Keratinocyte (primary cell): Measurements from ENCODE around the gene SHPK. TPM values are rescaled to one million over a fixed set of nuclear protein-coding genes. Genes with fewer than 3 reads are reported as not detected.

ENCODE experiments used
- DNase-seq: peaks from one replicate; pipeline ENCODE4 v3.0.0-alpha.2; 2011; ENCODE audit warnings: low read depth, missing footprints, low spot score
- FAIRE-seq: peaks from 2 replicates; lab custom pipeline; 2011; peaks lifted over from hg19 to GRCh38; lab: Jason Lieb, UNC
- H2AFZ ChIP-seq: 2 replicates; pipeline ENCODE4 v1.6.0; 2012; ENCODE audit warnings: low read length, control low read depth, inconsistent platforms; ENCODE audit not compliant: control insufficient read depth
- H3K27ac ChIP-seq: 2 replicates; pipeline ENCODE4 v1.5.1; 2011; ENCODE audit warnings: low read length; ENCODE audit not compliant: control insufficient read depth, insufficient read depth
- H3K27me3 ChIP-seq: 3 replicates; pipeline ENCODE4 v1.6.0; 2011; ENCODE audit warnings: low read length; ENCODE audit not compliant: control insufficient read depth, insufficient read depth; ENCODE audit errors: extremely low read depth
- H3K36me3 ChIP-seq, 2 experiments: 2 replicates in 1 of 2; 3 replicates in 1 of 2; pipeline ENCODE4 v1.5.1; 2011; ENCODE audit warnings: low read length in 2 of 2, mild to moderate bottlenecking in 1 of 2; ENCODE audit not compliant: control insufficient read depth in 2 of 2, insufficient read depth in 2 of 2; ENCODE audit errors: extremely low read depth in 1 of 2
- H3K4me1 ChIP-seq: 3 replicates; pipeline ENCODE4 v1.5.1; 2011; ENCODE audit warnings: low read length; ENCODE audit not compliant: control insufficient read depth, insufficient read depth; ENCODE audit errors: extremely low read depth
- H3K4me2 ChIP-seq: 3 replicates; pipeline ENCODE4 v1.6.0; 2011; ENCODE audit warnings: low read depth, low read length; ENCODE audit not compliant: control insufficient read depth, insufficient read depth; ENCODE audit errors: extremely low read depth
- H3K4me3 ChIP-seq, 3 experiments: fragments of 200-600 bp in 1 of 3; sonication (generic) in 1 of 3; 2 replicates in 2 of 3; 3 replicates in 1 of 3; pipeline ENCODE4 v1.5.1; 2011 to 2016; ENCODE audit warnings: low read length in 3 of 3, mild to moderate bottlenecking in 3 of 3, control low read depth in 2 of 3, inconsistent platforms in 1 of 3, low read depth in 1 of 3, mixed read lengths in 1 of 3, mixed run types in 1 of 3, moderate library complexity in 1 of 3; ENCODE audit not compliant: control insufficient read depth in 2 of 3, insufficient read depth in 2 of 3; ENCODE audit errors: extremely low read depth in 1 of 3
- H3K79me2 ChIP-seq: 2 replicates; pipeline ENCODE4 v1.6.0; 2012; ENCODE audit warnings: low read length; ENCODE audit not compliant: control insufficient read depth, insufficient read depth
- H3K9ac ChIP-seq: 3 replicates; pipeline ENCODE4 v1.6.0; 2011; ENCODE audit warnings: low read length; ENCODE audit not compliant: control insufficient read depth, insufficient read depth; ENCODE audit errors: extremely low read depth
- H3K9me1 ChIP-seq: 3 replicates; pipeline ENCODE4 v1.6.0; 2011; ENCODE audit warnings: low read length; ENCODE audit not compliant: control insufficient read depth, insufficient read depth; ENCODE audit errors: extremely low read depth
- H3K9me3 ChIP-seq: 2 replicates; pipeline ENCODE4 v1.5.1; 2012; ENCODE audit warnings: low read depth, low read length; ENCODE audit not compliant: control insufficient read depth
- H4K20me1 ChIP-seq: 3 replicates; pipeline ENCODE4 v1.6.0; 2011; ENCODE audit warnings: low read length; ENCODE audit not compliant: control insufficient read depth, insufficient read depth; ENCODE audit errors: extremely low read depth
- EZH2 ChIP-seq: IDR thresholded peaks from one replicate; pipeline ENCODE4 v1.6.1; 2012; ENCODE audit warnings: inconsistent platforms, mild to moderate bottlenecking, low read length, moderate library complexity
- dilution Hi-C: fragments of 300-500 bp; cut with MboI; formaldehyde crosslinking; loops from one replicate; pipeline ENCODE4 v1.7.0; 2020; ENCODE audit warnings: low sequenced_read_pairs; ENCODE audit not compliant: extremely low pct_ligation_motif_present
- polyA plus RNA-seq, 5 experiments: library from polyadenylated mRNA; depleted of rRNA in 3 of 5; stranded (reverse) in 3 of 5; stranded (forward) in 1 of 5; unstranded in 1 of 5; fragments of >200 nt; gene quantifications; 1 replicate in 1 of 5; 2 replicates in 3 of 5; 3 replicates in 1 of 5; pipeline versions ENCODE4 v1.2.1 to v1.2.3, GENCODE V29; 2011 to 2012; ENCODE audit warnings: missing spikeins in 2 of 5, low read depth in 1 of 5, low replicate concordance in 1 of 5
- TF ChIP-seq, protein P1 (sequence below), 3 experiments: IDR thresholded peaks in 1 of 3; conservative IDR thresholded peaks in 1 of 3; optimal IDR thresholded peaks in 1 of 3; 2 replicates in 2 of 3; 3 replicates in 1 of 3; pipeline versions ENCODE3 to v1.5.1; 2011; ENCODE audit warnings: low read length in 3 of 3, mild to moderate bottlenecking in 3 of 3, moderate library complexity in 2 of 3, control low read depth in 1 of 3, inconsistent platforms in 1 of 3; ENCODE audit not compliant: insufficient read depth in 2 of 3; ENCODE audit errors: extremely low read depth in 1 of 3

Gene SHPK
- polyA plus RNA-seq, 1 donor (not counting 4 experiments of a cell fraction or from before 2014, with no cell fraction given), result 9.2 TPM

DNA sequence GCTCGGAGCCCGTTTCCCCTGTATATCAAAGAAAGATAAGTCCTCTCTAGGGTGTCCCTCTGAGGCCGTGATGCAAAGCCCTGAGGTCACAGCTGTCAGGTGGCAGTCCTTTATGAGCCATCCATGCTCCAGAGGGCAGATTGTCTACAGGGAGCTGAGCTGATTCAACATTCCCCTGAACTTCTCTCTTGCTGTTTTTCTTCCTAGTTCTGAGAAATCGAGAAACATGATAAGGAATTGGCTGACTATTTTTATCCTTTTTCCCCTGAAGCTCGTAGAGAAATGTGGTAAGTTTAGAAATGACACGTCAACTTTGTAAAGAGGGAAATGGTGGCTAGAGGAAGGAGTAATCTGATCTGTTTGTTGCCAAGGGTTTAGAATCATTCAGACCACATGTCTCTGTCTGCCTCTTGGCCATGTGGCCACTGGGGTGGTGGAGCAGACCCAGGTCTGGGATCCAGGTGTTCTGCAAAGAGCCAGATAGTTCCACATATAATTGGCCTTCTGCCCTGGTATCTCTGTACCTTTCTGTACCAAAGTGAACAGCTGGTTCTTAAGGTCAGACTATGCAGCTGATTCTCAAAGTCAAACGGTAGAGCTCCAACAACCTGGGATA is 4.0 kb upstream of the SHPK start:
- peaks cover 4 to 10% of the 10 kb centered on the region in 2 experiments for H3K36me3 ChIP-seq
- FAIRE-seq (peak; percentile 67), DNase-seq (no peak)
- no peak overlapping the region for H3K27ac ChIP-seq
- no peaks in the 10 kb centered on the region for H3K27me3 ChIP-seq
- peaks cover 2% of the 10 kb centered on the region for H3K9me1 ChIP-seq
- H3K9me3 ChIP-seq, result no peaks in the 10 kb centered on the region
- TF ChIP-seq, protein P1, sequence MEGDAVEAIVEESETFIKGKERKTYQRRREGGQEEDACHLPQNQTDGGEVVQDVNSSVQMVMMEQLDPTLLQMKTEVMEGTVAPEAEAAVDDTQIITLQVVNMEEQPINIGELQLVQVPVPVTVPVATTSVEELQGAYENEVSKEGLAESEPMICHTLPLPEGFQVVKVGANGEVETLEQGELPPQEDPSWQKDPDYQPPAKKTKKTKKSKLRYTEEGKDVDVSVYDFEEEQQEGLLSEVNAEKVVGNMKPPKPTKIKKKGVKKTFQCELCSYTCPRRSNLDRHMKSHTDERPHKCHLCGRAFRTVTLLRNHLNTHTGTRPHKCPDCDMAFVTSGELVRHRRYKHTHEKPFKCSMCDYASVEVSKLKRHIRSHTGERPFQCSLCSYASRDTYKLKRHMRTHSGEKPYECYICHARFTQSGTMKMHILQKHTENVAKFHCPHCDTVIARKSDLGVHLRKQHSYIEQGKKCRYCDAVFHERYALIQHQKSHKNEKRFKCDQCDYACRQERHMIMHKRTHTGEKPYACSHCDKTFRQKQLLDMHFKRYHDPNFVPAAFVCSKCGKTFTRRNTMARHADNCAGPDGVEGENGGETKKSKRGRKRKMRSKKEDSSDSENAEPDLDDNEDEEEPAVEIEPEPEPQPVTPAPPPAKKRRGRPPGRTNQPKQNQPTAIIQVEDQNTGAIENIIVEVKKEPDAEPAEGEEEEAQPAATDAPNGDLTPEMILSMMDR (optimal IDR thresholded peaks at IDR 0.05 in 1 of 3, IDR thresholded peaks at IDR 0.05 in 1 of 3, conservative IDR thresholded peaks at IDR 0.05 in 1 of 3; ENCODE audit: extremely low read depth in 1 of 3, insufficient read depth in 2 of 3, low read length in 3 of 3), result no peak
- TF ChIP-seq EZH2, result no peak
- H3K4me2 ChIP-seq, result no peak overlapping the region
- no peak overlapping the region for H3K9ac ChIP-seq
- dilution Hi-C loops, result no loop called here
- peaks cover 5% of the 10 kb centered on the region for H3K4me1 ChIP-seq
- peaks cover 9% of the 10 kb centered on the region for H3K79me2 ChIP-seq
- H2AFZ ChIP-seq, result no peak overlapping the region
- H4K20me1 ChIP-seq, result no peaks in the 10 kb centered on the region
- no peak overlapping the region for H3K4me3 ChIP-seq

DNA sequence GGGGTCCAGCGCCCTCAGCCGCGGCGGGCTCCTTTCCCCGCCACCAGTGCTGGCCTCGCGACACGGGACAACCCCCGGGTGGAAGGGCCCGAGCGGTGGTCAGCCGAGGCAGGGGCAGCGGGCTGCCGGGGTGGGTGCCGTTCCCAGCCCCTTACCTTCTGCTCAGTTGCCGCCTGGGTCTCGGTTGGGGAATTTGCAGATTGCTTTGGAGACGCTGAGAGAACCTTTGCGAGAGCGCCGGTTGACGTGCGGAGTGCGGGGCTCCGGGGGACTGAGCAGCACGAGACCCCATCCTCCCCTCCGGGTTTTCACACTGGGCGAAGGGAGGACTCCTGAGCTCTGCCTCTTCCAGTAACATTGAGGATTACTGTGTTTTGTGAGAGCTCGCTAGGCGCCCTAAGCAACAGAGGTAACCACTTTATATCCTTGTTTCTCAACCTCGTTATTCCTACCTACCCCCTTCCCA is 891 bp upstream of the SHPK start:
- DNase-seq (no peak), FAIRE-seq (no peak)
- Histone ChIP-seq H3K4me2 (peak overlapping the region; percentile 96), H4K20me1 (no peaks in the 10 kb centered on the region), H2AFZ (peak overlapping the region; percentile 92), H3K9ac (peak overlapping the region; percentile 95), H3K9me3 (no peaks in the 10 kb centered on the region), H3K27me3 (no peaks in the 10 kb centered on the region), H3K4me1 (peaks cover 5% of the 10 kb centered on the region), H3K27ac (peak overlapping the region; percentile 95), H3K4me3 (peak overlapping the region; percentile 73 to 99 (median 85)), H3K36me3 (peaks cover 3 to 8% of the 10 kb centered on the region in 2 experiments), H3K9me1 (peaks cover 2% of the 10 kb centered on the region), H3K79me2 (peaks cover 16% of the 10 kb centered on the region)
- dilution Hi-C loops, result no loop called here
- no peak for TF ChIP-seq EZH2
- TF ChIP-seq, protein P1 (optimal IDR thresholded peaks at IDR 0.05 in 1 of 3, IDR thresholded peaks at IDR 0.05 in 1 of 3, conservative IDR thresholded peaks at IDR 0.05 in 1 of 3; ENCODE audit: extremely low read depth in 1 of 3, insufficient read depth in 2 of 3, low read length in 3 of 3), result no peak
